IMR-90 (cell line): ENCODE data around the gene PLCG2.

Experiments used
- BHLHE40 ChIP-seq: fragments of 150-350 bp; IDR thresholded peaks from 2 replicates; pipeline ENCODE4 v1.6.1; 2016; ENCODE audit warnings: mild to moderate bottlenecking, low read depth, low read length
- CEBPB ChIP-seq: IDR thresholded peaks from 2 replicates; pipeline ENCODE4 v1.6.1; 2012; ENCODE audit warnings: low read depth, low read length, improper control_type of control experiment
- CTCF ChIP-seq: conservative IDR thresholded peaks from 2 replicates; pipeline ENCODE4 v1.5.1; 2012; ENCODE audit warnings: mild to moderate bottlenecking, low read depth, low read length, improper control_type of control experiment
- ELK1 ChIP-seq: fragments of 150-350 bp; IDR thresholded peaks from 2 replicates; pipeline ENCODE4 v1.6.1; 2016; ENCODE audit warnings: low read depth, mild to moderate bottlenecking, low read length, moderate library complexity, borderline replicate concordance
- NFE2L2 ChIP-seq: fragments of 150-350 bp; IDR thresholded peaks from 2 replicates; pipeline ENCODE4 v1.6.1; 2016; ENCODE audit warnings: low read depth, mild to moderate bottlenecking, low read length
- POLR2A ChIP-seq: IDR thresholded peaks from 2 replicates; pipeline ENCODE4 v1.6.1; 2012; ENCODE audit warnings: mild to moderate bottlenecking, low read depth, low read length
- RAD21 ChIP-seq: IDR thresholded peaks from 2 replicates; pipeline ENCODE4 v1.6.1; 2012; ENCODE audit warnings: low read length, improper control_type of control experiment
- SMC3 ChIP-seq: fragments of 150-350 bp; IDR thresholded peaks from 2 replicates; pipeline ENCODE4 v1.6.1; 2016; ENCODE audit warnings: low read depth, mild to moderate bottlenecking, antibody characterized with exemption, low read length, moderate library complexity

DNA sequence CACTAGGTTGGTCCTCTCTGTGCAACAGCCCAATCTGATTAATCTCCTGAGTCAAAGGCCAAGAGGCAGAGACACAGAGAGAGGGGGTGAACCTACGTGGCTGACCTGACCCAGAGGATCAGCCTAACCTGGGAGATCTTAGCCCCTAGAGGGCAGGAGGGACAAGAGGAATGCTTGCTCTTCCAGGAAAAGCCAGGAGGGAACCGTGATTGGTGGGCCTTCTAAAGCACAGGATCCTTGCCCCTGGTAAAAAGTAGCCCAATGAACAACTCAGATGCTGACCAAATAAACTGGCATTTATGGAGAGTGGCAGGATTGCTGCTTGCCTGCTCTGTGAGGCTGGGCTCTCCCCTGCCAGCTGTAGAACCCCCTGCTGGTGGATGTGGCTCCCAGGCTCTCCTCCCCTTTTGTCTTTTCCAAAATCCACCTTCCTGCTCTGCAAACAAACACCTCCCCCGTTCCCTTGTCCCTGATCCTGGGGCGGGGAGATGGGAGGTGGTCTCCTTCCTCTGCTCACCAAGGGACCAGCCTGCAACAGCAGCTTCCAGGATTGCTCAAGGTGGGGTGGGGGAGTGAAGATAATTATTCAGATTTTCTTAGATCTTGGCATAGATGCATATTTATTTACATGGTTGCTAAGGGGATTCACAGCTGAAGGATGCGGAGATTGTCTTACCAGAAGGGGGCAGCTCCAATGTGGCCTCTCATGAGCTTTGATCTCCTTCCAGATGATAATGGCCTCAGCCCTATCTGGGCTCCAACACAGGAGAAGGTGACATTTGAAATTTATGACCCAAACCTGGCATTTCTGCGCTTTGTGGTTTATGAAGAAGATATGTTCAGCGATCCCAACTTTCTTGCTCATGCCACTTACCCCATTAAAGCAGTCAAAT, 160.3 kb downstream of the PLCG2 start:
- TF ChIP-seq CTCF (no peak), POLR2A (no peak), NFE2L2 (no peak), BHLHE40 (no peak), SMC3 (no peak), CEBPB (no peak), RAD21 (no peak), ELK1 (no peak)
